NCI-H510A treated with DMSO at 0.1 percent for 48 hours (cell line): Measurements from ENCODE around the gene CLK2.

Experiments
- DNase-seq: peaks from one replicate; lab custom pipeline; 2025; lab: John Stamatoyannopoulos, UW

The CLK2 gene

DNA sequence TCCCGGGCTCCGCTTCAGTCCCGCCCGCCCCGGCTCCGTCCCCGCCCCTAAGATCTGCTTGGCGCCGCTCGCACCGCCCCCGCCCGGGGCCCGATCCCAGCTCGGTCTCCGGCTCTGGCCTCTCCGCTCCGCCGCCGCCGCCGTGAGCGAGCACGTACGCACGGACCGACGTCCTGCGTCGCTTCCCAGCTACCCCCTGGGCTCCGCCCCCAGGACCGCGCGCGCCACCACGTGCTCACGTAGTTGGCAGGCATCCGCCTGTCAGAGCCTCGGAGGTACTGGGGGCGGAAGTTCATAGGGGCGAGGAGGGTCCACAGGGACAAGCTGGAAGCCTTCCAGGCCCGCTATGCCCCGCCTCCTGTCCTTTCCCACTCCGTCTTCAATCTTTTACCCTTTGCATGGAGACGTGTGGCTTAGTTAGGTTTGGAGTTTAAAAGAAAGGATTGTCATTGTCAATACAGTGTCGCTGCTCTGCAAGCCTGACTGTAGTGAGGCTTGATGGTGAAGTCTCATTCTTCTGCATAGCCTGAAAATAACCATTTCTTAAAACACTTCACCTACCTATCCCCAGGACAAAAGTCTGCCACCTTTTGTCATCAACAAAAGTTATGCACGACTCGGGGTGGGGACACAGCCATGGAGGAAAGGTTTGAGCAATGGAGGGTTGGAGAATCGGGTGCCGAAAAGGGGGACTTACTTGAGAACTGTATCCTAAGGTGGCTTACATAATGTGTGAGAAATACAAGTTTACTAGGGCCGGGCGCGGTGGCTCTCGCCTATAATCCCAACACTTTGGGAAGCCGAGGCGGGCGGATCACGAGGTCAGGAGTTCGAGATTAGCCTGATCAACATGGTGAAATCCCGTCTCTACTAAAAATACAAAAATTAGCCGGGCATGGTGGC, at the start of gene CLK2:
Gene CLK2, minus strand, starts transcription at position 162 of the 903 bp plus-strand sequence. CDS start 2,527 bp downstream, outside the sequence.
- DNase-seq = peak; percentile 90

DNA sequence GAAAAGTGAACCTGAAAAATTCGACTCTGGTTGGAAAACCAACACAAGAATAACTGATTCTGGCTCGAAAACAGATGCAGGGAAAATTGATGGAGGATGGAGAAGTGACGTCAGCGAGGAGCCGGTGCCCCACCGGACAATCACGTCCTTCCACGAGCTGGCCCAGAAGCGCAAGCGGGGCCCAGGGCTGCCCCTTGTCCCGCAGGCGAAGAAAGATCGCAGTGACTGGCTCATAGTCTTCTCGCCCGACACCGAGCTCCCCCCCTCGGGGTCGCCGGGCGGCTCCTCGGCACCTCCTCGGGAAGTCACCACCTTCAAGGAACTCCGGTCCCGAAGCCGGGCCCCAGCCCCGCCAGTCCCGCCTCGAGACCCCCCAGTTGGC, 49.3 kb upstream of the CLK2 start:
- no peak for DNase-seq

DNA sequence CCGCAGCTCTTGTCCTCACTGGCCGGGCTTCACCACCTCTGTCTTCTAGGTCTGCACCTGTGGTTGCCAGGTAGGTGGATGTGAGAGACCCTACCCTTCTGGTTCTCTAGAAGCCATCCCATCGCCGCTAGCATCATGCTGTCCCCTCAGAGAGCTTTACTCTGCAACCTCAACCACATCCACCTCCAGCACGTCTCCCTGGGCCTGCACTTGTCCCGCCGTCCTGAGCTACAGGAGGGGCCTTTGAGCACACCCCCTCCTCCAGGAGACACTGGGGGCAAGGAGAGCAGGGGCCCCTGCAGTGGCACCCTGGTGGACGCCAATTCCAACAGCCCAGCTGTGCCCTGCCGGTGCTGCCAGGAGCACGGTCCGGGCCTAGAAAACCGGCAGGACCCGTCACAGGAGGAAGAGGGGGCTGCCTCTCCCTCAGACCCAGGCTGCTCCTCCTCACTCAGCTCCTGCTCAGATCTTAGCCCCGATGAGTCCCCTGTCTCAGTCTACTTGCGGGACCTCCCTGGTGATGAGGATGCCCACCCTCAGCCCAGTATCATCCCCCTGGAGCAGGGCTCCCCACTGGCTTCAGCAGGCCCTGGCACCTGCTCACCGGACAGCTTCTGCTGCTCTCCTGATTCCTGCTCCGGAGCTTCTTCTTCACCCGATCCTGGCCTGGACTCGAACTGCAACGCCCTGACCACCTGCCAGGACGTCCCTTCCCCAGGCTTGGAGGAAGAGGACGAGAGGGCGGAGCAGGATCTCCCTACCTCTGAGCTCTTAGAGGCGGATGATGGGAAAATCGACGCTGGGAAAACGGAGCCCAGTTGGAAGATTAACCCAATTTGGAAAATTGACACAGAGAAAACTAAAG, 48.6 kb upstream of the CLK2 start:
- peak; percentile 5 for DNase-seq

DNA sequence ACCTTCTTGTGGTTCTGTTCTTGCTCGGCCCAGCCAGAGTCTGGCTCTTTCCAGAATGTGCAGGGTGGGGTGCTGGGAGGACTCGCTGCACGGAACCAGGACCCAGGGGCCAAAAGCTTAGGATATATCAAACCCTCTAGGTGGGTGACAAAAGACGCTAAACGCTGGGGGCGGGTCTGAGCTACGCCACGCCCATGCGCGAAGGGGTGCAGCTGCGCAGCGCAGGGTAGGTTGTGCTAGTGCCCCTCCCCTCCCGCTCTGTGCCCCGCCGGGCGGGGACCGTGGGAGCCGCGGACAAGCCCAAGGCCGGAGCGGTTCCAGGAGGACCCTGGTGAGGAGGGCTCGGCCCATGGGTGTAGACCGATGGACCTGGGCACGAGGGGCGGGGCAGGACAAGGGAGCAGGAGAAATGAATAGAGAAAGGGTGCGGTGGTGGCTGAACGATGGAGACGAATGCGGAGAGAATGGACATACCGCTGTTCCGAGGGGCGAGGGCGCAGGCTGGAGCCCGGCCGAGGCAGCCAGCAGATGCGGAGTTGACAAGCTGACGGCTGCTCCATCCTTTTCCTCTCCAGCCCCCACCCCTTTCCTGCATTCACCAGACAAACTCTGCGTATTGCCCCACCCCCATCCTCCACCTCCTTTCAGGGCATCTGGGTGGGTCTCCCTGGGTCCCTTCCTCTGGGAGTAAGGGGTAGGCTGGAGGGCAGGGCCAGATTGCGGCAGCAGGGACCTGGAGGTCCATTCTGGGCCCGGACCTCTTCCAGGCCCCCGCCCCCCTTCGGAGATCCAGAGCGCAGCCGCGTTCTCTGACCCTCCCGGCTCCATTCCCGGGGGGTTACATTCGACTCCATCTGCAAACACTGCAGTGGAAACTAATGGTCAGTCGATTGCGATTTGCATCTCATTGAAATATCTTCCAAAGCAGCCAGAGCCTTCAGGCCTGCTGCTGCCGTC, 47.6 kb upstream of the CLK2 start, which contains the start of gene RUSC1:
Gene RUSC1, plus strand, starts transcription at position 234 of the 957 bp plus-strand sequence. CDS start 880 bp downstream, outside the sequence.
- DNase-seq = no peak

DNA sequence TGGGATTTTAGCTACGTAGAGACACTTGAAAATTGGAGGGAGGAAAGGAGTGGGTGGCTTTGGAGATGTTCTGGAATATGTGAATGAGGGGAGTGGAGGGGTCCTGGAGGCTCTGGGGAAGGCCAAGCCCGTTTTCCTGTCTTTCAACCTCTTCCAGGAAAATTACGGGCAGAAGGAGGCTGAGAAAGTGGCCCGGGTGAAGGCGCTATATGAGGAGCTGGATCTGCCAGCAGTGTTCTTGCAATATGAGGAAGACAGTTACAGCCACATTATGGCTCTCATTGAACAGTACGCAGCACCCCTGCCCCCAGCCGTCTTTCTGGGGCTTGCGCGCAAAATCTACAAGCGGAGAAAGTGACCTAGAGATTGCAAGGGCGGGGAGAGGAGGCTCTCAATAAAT, 46.9 kb upstream of the CLK2 start:
- no peak for DNase-seq

DNA sequence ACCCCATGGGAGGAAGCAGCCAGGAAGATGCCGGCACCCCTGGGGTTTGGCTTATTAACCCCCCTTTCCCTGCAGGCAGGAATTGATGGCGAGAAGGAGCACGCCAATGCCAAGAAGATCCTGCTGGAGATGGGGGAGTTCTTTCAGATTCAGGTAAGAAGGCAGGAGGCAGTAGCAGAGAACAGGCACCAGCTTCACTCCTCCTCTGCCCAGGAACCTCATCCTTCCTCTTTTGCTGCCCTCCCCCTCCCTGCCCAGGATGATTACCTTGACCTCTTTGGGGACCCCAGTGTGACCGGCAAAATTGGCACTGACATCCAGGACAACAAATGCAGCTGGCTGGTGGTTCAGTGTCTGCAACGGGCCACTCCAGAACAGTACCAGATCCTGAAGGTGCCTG, 46.2 kb upstream of the CLK2 start:
- DNase-seq = no peak

DNA sequence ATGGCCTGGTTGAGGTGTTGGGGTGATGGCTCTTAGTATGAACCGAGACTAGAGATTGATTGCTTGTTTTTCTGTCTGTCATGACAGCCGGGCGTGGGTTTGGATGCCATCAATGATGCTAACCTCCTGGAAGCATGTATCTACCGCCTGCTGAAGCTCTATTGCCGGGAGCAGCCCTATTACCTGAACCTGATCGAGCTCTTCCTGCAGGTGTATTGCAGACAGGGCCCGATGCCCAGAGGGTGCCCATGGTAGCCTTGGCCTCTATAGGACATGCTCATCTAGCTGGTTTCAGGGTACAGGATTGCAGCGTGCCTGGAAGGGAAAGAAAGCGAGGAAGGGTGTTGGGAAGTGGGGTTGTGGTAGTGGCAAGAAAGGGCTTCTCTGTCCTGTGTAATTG, 44.8 kb upstream of the CLK2 start:
- no peak for DNase-seq

DNA sequence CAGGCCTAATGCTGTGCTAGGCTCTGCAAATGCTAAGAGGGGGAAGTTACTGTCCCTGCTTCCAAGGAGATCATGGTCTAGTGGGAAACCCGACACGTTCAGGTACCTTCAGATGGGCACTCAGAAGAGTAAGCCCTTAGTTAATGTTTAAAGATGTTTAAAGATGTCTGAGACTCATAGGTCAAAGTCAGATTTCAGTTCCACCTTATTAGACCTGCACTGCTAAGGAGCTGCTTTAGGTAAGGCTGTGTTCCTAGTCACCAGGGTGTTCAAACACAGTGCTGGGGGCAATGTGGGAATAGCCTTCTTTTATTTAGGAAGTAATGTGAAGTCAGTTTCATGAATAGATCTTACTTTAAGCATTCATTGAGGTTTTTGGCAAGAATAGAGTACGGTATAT, 43.6 kb upstream of the CLK2 start:
- DNase-seq = no peak

DNA sequence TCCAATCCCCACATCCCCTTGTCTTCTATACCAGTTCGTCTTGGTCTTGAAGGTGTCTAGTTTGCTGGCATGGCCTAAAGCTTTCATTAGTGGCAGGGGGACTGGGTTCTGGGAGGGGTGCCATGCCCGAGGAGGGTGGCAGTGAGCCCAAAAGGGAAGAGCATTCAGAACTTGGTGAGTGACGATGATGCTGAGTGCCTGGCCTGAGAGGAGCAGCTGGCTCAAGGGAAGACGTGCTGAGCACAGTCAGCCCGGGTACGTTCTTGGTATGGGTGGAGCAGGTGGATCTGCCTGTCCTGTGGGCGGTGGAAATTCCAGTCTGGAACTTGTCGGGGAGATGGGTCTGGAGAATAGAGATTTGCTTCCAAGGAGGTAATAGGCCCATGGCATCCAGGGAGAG, 40.0 kb upstream of the CLK2 start:
- DNase-seq = no peak

DNA sequence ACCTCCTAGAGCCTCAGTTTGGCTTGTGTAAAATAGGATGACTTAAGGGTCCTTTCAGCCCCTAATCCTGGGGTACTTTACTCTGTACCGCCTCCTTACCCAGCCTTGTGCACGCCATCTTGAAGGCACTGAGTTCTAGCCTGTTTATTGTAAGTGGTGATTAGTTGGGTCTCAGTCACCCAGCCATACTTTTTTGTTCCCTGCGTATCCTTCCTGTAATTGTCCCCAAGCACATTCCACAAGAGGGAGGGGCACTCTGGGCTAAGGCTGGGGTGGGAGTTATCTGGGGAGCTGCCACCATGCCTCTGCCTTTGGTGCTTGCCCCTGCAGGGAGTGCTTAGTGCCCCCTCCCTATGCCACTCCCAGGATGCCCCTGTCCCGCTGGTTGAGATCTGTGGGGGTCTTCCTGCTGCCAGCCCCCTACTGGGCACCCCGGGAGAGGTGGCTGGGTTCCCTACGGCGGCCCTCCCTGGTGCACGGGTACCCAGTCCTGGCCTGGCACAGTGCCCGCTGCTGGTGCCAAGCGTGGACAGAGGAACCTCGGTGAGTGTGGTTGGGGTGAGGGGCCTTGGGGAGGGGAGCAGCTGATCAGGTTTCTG, 36.2 kb upstream of the CLK2 start:
- peak; percentile 33 for DNase-seq

DNA sequence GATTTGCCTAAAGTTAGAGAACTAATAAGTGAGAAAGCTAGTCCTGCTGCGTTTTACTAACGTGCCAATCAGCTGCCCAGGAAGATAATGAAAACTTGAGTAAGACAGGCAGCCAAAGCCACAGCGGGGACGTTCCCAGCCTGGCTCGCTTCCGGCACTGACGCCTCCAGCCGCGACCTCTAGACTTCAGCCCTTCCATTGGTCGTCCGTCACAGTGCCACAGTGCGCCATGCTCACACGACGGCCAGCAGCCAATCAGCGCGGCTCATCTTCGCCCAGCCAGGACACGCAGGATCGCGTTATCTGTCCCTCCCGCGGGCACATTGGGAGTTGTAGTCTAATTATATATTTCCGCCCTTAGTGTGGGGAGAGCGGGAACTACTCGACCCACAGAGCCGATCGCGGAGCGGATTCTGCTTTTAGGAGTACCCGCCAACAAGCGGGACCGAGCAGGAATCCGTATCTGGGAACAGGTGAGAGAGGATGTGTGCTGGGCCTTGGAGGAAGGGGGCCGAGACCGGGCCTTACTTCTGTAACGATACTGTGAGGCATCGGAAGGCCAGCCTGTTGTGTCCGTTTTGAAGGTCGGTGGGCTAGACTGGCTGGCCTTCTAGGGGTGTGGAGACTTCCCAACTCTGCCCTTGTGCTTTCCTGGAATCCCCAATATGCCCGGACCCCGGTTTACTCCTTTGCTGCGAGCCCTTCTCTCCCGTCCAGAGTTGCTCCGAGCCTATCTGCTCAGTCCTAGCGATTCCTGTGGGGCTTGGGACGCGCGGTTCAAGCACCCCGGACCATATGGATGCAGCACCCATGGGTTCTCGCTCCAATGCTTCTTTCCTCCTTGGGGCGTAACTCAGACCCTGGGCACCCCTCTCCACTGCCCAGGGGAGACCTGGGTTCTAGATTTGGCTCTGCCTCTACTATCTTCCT, 35.5 kb upstream of the CLK2 start, which contains the start of gene FDPS:
Gene FDPS, plus strand, starts transcription at position 374 of the 930 bp plus-strand sequence. CDS start 924 bp downstream, outside the sequence.
- DNase-seq = peak; percentile 98

DNA sequence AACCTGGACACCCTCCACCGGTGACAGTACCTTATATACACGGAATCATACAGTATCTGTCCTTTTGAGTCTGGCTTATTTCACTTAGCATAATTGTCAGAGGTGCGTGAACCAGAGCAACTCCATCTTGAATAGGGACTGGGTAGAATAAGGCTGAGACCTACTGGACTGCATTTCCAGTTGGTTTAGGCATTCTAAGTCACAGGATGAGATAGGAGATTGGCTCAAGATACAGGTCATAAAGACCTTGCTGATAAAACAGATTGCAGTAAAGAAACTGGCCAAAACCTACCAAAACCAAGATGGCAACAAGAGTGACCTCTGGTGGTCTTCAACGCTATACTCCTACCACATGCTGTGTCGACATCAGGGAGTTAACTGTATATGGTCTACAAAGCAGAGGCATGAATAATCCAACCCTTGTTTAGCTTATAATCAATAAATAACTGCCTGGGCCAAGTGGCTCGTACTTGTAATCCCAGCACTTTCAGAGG, 34.0 kb upstream of the CLK2 start:
- DNase-seq = no peak

DNA sequence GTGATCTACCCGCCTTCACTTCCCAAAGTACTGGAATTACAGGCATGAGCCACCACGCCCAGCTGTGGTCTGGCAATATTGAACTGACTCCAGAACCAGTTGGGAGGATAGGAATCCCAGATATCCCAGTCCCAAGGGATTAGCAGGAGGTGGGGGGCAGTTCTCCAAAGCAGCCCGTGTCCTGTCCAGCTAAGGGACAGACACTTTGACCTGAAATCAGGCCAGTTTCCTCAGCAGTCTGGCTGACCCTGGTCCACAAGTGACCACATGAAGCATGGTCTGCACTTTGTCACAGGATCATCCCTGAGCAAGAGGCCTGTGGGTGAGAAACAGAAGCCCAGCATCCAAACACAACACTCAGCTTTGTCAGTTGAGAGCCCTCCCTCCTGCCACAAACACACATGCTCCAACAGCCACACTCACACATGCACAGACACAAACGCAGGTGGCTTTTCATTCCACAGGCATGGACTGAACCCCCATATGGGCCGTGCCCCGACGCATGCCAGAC, 32.6 kb upstream of the CLK2 start:
- DNase-seq = no peak

DNA sequence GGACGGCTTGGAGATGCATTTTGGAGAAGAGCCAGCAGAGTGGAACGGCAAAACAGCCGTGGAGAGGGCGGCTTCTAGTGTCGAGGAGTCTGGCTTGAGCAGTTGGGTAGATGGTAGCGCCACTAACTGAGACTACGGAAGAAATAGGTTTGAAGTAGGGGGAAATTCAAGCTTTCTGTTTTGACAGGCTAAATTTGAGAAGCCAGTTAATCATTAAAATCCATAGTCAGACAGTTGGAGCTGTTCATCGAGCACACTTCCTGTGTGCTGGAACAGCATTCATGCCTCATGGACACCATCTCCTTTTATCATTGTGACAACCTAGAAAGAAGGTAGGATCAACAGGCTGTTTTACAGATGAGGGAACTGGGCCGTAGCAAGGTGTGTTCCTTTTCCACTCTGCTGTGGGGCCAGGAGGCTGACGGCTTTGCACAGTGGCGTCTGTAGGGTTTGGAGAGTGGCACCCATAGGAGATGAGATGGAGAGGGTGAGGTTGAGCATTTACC, 31.3 kb upstream of the CLK2 start:
- no peak for DNase-seq

DNA sequence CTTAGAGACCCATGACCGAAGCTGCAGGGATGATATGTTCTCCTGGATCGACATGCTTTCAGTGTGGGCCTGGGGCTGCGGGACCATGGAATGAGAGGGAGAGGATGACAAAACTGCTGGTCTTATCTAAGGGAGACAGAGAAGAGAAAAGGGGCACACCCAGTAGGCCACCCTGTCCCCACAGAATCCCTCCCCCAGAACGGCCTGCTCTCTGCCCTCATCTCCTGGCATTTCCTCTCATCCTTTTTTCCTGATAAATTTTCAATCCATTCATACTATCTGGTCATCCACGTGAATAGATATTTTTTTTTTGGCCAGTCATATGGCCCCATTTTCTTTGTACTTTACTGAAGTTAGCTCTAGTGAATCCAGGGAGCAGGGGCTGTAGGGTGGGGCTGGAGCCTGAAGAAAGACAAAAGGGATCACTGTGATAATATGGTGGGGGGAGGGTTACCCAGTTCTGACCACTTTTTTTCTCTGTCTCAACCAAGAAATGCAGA, 28.1 kb upstream of the CLK2 start, which contains the start of gene PKLR:
Gene PKLR, minus strand, starts transcription at position 97 of the 500 bp plus-strand sequence. Its CDS starts 43 bp downstream, at position 54.
- no peak for DNase-seq

DNA sequence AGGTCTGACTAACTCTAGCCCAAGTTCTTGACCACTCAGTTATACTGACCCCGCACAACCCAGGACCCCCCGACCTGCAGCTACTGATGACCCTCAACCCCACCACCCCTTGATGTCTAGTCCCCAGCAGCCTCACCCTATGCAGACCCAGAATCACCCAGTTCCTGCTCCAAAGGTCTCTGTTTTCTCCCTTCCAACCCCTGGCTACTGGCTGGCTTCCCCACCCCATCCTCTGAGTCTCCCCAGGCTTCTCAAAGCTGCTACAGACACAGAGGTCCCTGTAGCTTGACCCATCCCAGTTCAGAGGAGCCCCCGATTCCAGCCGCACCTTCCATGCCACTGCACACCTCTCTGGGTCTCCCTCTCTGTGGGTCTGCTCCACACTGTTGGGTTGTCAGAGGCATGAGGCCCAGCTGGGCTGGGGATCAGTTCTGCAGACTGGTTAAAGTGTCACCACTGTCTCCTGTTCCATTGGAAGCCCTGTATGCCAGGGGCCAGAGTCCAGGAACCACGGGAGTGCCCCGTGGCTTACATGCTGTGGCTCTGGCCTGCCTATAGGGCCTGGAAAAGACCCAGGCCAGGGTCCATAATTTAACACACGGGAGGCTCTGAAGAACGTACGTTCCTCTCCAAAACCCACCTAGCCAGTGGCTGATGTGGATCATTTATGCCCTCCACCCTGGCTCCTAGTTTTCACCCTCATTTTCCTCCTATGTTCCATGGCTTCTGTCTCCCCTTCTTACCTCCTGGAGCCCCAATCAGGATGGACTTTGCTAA, 27.4 kb upstream of the CLK2 start:
- no peak for DNase-seq

DNA sequence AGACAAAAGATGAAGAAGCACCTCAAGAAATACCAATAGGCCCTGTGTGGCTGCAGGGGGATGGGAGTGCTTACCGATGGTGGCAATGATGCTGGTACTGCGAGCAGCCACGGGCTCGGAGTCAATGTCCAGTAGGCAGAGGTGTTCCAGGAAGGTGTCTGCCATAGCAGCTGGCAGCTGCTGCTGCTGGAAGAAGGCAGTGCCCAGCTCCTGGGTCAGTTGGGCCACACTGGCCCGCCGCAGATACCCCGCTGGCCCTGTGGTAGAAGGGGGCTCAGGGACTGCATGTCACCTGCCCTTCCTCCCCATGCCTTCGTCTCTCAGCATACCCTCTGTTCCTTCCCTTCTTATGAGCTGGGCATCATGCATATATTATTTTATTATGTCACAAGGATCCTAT, 26.7 kb upstream of the CLK2 start:
- no peak for DNase-seq

DNA sequence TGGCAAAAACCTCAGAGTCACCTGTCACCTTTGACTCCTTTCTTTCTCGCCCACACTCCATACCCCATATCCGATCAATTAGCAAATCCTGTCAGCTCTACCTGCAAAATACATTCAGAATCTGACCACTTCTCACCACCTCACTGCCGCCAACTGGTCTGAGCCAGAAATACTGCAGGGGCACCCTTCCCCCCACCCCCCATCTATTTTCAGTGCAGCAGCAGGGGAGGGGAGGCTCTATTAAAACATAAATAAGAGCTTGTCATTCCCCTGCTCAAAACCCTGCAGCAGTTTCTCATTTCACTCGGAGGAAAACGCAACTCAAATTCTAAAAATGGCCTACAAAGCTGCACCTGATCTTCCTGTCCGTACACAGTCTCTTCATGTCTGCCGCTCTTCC, 24.1 kb upstream of the CLK2 start:
- DNase-seq = no peak
